Epidermal melanocyte (primary cell): ENCODE data around the gene SAMD14.

ENCODE experiments used
- DNase-seq: peaks from one replicate; pipeline ENCODE4 v3.0.0; 2011; ENCODE audit warnings: low spot score; ENCODE audit not compliant: insufficient read length

SAMD14 gene

GRCh38 chr17:50133769-50134099, 3.8 kb upstream of the SAMD14 start:
- no peak for DNase-seq

GRCh38 chr17:50133028-50133768, 3.2 kb upstream of the SAMD14 start:
- no peak for DNase-seq

- DNase-seq: no peak
Measured at GRCh38 chr17:50132104-50132794, 2.3 kb upstream of the SAMD14 start.

DNA sequence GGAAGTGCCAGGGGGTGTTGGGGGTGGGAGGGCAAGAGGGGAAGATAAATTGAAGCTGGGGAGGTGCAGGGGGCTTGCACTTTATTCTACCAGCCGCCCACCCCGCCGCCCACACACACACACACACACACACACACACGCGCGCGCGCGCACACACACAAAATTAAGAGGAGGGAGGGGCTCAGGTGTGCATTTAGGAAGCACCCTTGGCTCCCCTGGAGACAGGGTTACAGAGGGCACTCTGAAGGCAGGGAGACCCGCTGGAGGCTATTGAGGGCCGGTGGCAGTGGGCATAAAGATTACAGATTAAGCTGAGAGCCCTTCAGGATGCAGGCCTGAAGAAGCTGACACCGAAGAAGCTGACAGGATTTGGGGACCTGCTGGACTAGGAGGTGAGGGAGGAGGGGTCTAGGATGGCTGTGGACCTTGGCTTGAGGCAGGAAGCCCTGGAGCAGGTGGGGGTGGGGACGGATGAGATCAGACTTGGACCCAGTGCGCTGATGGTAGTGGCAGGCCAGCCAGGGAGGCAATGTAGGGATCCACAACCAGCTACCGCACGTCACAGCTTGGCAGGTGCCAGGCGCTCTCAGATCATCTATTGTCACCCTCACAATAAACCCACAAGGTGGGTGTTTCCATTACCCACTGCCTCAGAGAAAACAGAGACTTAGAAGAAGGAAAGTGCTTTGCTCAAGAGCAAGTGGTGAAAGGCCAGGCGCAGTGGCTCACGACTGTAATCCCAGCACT, 772 bp upstream of the SAMD14 start:
- no peak for DNase-seq

GRCh38 chr17:50129353-50129727, 620 bp downstream of the SAMD14 start:
- no peak for DNase-seq

GRCh38 chr17:50128441-50129352, 1.3 kb downstream of the SAMD14 start:
- DNase-seq: no peak

DNA sequence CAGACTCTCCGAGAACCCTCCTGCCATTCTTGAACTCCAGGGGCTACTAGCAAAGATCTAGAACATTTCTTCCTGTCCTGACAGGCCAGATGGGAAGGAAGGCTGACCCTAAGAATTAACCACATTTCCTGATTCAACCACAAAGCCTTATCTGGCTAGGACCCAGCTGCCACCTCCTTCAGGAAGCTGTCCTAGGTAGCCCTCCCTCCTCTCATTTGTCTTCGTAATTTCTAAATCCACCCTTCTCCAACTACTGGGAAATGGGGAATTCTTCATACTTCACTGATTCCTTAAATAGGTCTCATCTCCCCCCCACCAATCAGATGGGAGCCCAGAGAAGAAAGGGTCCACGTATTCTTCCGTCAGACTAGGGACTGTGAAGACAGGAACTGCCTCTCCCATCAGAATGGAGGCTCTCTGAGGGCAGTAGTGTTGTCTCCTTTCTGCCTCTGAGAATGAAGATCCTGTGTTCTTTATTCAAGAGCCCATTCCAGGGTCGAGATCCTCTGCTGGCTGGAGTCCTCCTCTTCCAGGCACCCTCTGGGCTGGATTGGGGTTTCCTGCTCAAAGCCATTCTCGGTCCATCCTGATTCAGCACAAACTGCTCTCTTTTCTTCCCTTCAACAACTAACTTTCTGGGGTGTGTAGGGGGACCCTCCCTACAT, 2.1 kb downstream of the SAMD14 start:
- no peak for DNase-seq

GRCh38 chr17:50125420-50125997, 4.5 kb downstream of the SAMD14 start:
- no peak for DNase-seq

DNA sequence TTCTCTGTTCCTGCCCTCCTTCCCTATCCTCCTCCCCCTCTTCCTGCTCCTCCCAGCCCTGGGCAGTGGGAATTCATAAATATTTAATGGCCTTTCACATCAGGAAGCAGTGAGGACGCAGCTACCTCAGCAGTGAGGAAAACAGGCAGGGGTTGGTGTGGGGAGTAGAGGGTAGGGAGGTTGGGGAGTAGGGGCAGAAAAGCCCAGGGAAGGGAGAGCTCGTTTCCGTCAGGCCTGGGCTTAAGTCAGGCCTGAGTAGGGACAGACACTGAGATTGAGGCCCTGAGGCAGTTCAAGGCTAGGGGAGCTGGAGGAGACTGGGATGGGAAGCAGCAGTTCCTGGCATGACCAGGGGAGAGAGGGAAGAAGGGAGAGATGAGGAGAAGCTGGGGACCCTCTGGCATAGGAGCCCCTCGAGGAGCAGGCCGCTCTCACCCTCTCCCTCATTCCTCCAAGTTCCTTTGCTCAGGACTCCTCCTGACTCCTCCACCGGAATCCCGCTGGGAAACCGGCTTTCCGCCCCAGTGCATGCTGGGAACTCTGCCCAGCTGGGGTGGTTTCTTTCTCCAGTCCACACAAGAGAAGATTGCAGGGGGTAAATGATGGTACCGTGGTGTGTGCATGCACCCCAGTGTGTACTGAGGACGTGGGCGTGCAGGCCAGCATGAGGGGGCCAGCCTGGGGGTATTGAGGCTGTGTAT, 6.2 kb downstream of the SAMD14 start:
- no peak for DNase-seq

GRCh38 chr17:50122945-50123344, 7.0 kb downstream of the SAMD14 start:
- no peak for DNase-seq

GRCh38 chr17:50120475-50121253, 9.3 kb downstream of the SAMD14 start:
- DNase-seq: no peak

DNA sequence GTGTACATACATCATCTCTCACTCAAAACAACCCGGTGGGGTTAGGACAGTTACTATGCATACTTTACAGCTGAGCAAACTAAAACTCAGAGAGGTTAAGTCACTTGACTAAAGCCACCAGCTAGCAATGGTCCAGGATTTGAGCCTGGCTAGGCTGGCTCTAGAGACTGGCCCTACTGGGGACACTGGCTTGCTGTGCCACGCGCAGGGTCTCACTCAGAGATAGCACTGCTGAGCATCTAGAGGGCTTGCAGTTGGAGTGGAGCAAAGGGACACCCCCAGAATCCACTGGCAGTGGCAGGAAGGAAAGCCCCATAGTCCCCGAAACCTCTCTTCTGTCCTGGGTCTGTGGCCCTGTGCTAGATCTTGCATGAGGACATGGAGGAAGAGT, 11.1 kb downstream of the SAMD14 start:
- DNase-seq: no peak

DNA sequence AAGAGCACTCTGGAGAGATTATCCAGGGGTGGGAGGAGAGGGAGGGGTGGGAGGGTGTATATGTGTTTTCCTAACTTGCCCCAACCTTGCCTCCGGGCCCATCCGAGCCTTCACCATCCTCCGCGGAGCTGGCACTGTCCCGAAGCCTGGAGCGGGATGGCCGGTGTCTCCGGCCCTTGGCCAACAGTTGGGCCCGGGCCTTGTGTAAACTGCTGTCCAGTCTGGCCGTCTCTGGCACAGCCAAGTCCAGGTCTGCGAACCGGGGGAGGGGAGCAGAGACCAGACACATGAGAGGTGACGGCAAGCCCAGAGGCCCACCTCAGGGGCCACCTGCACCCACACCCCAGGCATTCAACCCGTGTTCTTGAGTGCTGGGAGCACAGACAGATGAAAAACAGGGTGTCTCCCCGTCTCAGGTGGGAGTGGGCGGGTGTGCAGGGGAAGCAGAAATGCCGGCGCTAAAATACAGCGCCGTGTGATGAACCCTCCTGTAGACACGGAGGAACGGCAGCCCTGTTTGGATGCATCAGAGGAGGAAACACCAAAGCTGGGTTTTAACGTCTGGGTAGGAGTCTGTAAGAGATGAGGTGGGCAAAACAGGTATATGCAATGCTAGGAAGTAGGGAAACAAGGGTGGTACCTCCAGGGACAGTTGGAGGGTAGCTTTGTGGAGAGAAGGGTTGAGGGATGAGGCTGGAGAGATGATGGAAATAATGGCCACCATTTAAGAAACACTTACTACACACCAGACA, 11.7 kb downstream of the SAMD14 start:
- no peak for DNase-seq

GRCh38 chr17:50117202-50118051, 12.5 kb downstream of the SAMD14 start:
- DNase-seq: no peak

DNA sequence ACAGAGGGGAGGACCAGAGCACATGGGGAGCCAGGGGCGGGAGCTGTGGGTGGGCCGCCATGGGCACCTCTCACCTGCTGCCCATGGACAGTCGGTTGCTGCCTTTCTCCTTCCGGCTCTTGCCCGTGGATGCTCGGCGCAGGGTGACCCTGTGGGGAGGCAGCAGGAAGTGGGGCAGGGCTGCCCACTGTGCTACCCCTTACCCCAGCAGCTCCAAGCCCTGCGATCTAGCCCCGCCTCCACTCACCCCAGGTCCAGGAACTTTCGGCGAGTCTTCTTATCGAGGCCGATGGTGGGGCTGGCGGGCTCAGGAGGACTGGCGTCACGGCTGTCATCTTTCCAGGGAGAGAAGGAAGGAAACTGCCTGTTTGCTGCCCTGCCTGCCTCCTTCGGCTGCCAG, 14.2 kb downstream of the SAMD14 start:
- DNase-seq: no peak

DNA sequence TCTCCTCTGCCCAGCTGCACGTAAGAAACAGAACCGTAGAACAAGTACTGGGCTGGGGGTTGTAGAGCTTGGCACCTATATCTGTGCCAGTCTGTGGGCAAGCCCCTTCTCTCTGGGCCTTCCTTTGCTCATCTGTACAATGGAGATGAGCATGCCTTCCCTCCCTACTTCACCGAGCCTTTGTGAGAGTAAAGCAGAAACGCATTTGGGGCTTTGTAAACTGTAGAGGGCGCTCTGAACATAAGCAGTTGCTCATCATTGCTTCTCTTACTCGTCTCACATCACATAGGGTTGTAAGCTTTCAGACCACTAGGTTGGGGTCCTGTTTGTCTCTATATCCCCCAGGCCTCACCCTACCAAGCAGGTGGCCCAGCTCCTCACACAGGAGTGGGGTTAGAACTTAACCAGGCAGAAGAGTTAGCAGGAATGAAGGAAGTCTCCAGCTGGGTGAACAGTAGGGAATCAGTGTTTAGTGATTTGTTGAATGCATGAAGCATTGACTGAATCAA, 15.1 kb downstream of the SAMD14 start:
- DNase-seq: no peak

- DNase-seq: no peak
Measured at GRCh38 chr17:50114401-50114800, 15.6 kb downstream of the SAMD14 start.
